Activated B cell treated with CpG ODN at 0.5 μM for 24 hours (primary cell): ENCODE results near the gene TUBB. TPM values are rescaled to one million over a fixed set of nuclear protein-coding genes. Genes with fewer than 3 reads are reported as not detected.
"Not testable (repeated sequence)": the region's sequence is repeated elsewhere in the genome, so short reads cannot be mapped to it uniquely, and the experiment has no call there.

Experiments
- ATAC-seq: fragments of 200-7000 bp; cut with Tn5 transposase; one replicate; pipeline ENCODE4 v1.10.0; 2021; ENCODE audit warnings: low read depth, mild to moderate bottlenecking, moderate library complexity
- CTCF ChIA-PET: fragments of 350-600 bp; sonication (Branson Sonifier 250); formaldehyde crosslinking; loops from one replicate; lab custom pipeline; 2021; ENCODE audit warnings: antibody characterized with exemption; lab: Charles Lee
- POLR2A ChIA-PET: fragments of 350-600 bp; sonication (Branson Sonifier 250); formaldehyde crosslinking; loops from one replicate; lab custom pipeline; 2021; ENCODE audit warnings: antibody characterized with exemption; lab: Charles Lee
- DNase-seq: peaks from one replicate; pipeline ENCODE4 v3.0.0; 2022
- H3K27ac Mint-ChIP-seq: one replicate; pipeline ENCODE4 v1.8.0; 2020; ENCODE audit warnings: mixed read lengths
- H3K27me3 Mint-ChIP-seq: one replicate; pipeline ENCODE4 v1.8.0; 2021; ENCODE audit warnings: mixed read lengths
- H3K36me3 Mint-ChIP-seq: one replicate; pipeline ENCODE4 v1.8.0; 2021; ENCODE audit warnings: low read depth, mixed read lengths
- H3K4me1 Mint-ChIP-seq: one replicate; pipeline ENCODE4 v1.8.0; 2021; ENCODE audit warnings: mixed read lengths
- H3K4me3 Mint-ChIP-seq: one replicate; pipeline ENCODE4 v1.8.0; 2020; ENCODE audit warnings: mild to moderate bottlenecking, mixed read lengths
- H3K9me3 Mint-ChIP-seq: one replicate; pipeline ENCODE4 v1.8.0; 2020; ENCODE audit warnings: mixed read lengths
- intact Hi-C: fragments of 100-400 bp; cut with micrococcal nuclease; formaldehyde crosslinking; loops from one replicate; pipeline ENCODE4 v1.15.1; 2024
- total RNA-seq: library from RNA; stranded (reverse); gene quantifications from 2 replicates; pipeline ENCODE4 v1.2.3, GENCODE V29; 2022
- TF ChIP-seq, protein P1 (sequence below): fragments of 200-600 bp; IDR thresholded peaks from one replicate; pipeline ENCODE4 v1.8.0; 2022; ENCODE audit warnings: antibody characterized with exemption, mild to moderate bottlenecking

Gene TUBB
- total RNA-seq, 1 donor from 2014 or later = 700 TPM

DNA sequence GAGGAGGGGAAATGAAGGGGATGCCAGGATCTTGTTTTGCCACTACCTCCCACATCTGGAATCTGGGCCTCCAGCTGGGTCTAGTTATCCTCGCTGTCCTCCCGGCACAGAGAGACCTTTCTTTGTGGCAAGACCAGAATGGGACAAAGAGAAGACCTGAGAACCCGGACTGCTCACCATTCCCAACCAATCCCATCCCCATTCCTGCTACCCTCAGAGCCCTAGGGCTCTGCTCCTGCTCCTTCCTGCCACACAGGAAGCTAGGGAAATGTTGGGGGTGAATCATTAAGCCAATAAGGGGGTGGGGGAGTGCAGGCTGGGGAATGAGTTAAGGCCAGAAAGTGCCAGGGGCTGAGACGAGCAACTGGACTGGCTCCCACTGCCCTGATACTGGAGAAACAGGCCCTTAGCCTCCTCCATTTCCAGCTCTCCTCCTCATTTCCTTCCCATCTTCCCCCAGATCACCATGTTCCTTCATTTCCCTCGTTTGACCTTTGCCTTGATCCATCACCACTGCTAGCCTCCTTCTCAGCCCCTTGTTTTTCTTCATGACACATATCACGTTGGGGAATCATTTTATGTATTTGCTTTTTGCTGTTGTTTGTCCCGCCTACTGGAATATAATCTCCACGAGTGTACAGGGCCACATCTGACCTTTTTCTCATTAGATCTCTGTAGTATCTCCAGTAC is 28.8 kb downstream of the TUBB start:
- Mint-ChIP-seq H3K27me3 (no peaks in the 10 kb centered on the region), H3K27ac (no peak overlapping the region), H3K4me3 (no peak overlapping the region), H3K9me3 (no peaks in the 10 kb centered on the region), H3K36me3 (no peaks in the 10 kb centered on the region), H3K4me1 (peaks cover 6% of the 10 kb centered on the region)
- no peak for DNase-seq
- no peak for ATAC-seq
- intact Hi-C loops = no loop called here
- ChIA-PET POLR2A (no interaction called here), CTCF (no interaction called here)
- TF ChIP-seq, protein P1, sequence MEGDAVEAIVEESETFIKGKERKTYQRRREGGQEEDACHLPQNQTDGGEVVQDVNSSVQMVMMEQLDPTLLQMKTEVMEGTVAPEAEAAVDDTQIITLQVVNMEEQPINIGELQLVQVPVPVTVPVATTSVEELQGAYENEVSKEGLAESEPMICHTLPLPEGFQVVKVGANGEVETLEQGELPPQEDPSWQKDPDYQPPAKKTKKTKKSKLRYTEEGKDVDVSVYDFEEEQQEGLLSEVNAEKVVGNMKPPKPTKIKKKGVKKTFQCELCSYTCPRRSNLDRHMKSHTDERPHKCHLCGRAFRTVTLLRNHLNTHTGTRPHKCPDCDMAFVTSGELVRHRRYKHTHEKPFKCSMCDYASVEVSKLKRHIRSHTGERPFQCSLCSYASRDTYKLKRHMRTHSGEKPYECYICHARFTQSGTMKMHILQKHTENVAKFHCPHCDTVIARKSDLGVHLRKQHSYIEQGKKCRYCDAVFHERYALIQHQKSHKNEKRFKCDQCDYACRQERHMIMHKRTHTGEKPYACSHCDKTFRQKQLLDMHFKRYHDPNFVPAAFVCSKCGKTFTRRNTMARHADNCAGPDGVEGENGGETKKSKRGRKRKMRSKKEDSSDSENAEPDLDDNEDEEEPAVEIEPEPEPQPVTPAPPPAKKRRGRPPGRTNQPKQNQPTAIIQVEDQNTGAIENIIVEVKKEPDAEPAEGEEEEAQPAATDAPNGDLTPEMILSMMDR = no peak

DNA sequence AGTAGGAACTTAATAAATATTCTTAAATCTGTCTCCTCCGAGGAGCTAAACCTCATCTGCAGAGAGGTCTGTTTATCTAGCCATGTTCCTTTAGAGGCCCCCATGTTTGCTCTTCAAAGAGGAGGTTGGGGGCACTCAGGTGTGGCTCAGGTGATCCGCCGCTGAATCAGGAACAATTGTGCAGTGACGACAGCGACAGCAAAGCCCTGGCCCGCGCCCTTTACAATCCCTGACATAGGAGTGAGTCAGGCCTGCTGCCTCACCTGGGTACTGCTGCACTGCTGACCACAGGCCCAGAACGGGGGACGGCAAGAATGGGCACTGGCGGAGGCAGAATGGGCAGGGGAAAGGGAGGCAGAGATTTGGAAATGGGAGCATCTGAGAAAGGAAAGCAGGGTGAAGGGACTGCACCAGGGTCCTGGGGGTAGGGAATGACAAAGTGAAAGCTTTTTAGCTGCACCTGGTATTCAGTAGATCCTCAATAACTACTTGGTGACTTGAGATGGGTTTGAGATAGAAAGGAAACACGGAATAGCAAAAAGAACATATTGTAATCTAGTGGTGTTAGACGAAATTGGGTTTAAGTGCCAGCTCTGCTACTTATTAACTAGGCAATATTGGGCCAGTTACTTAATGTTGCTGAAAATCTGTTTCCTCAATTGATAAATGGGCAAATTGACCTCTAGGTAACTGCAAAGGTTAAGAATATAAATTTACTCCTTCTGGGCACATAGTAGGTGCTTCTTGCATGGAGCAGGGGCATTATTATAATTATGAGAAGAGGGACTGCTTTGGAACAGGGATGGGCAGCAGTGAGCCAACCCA is 29.6 kb downstream of the TUBB start:
- ChIA-PET POLR2A (interaction anchor here (0.6 kb wide), 1 partner anchor 15 kb away, joined by 3 read pairs; no protein-coding TSS in a partner anchor), CTCF (no interaction called here)
- no peak for DNase-seq
- Mint-ChIP-seq H3K4me3 (no peak overlapping the region), H3K27ac (no peak overlapping the region), H3K9me3 (no peaks in the 10 kb centered on the region), H3K36me3 (no peaks in the 10 kb centered on the region), H3K4me1 (peaks cover 1% of the 10 kb centered on the region), H3K27me3 (no peaks in the 10 kb centered on the region)
- TF ChIP-seq, protein P1 = no peak
- no peak for ATAC-seq
- intact Hi-C loops = no loop called here

DNA sequence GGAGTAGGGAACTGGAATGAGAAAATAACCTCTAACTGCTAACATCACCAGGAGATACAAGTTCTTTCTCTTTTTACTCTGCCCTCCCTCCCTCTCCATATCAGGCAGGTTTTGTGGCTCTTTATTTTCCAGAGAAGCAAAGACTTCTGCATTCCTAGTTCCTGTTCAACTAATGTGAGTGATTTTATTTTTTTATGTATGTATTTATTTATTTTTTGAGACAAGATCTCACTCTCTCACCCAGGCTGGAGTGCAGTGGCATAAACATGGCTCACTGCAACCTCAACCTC is 30.2 kb downstream of the TUBB start:
- DNase-seq = no peak
- Mint-ChIP-seq H3K4me1 (peaks cover 1% of the 10 kb centered on the region), H3K27ac (no peak overlapping the region), H3K4me3 (no peak overlapping the region), H3K9me3 (no peaks in the 10 kb centered on the region), H3K27me3 (no peaks in the 10 kb centered on the region), H3K36me3 (no peaks in the 10 kb centered on the region)
- TF ChIP-seq, protein P1 = no peak
- intact Hi-C loops = no loop called here
- CTCF ChIA-PET = no interaction called here
- POLR2A ChIA-PET = interaction anchor here (0.6 kb wide), 1 partner anchor 16 kb away, joined by 3 read pairs; no protein-coding TSS in a partner anchor
- ATAC-seq = no peak

DNA sequence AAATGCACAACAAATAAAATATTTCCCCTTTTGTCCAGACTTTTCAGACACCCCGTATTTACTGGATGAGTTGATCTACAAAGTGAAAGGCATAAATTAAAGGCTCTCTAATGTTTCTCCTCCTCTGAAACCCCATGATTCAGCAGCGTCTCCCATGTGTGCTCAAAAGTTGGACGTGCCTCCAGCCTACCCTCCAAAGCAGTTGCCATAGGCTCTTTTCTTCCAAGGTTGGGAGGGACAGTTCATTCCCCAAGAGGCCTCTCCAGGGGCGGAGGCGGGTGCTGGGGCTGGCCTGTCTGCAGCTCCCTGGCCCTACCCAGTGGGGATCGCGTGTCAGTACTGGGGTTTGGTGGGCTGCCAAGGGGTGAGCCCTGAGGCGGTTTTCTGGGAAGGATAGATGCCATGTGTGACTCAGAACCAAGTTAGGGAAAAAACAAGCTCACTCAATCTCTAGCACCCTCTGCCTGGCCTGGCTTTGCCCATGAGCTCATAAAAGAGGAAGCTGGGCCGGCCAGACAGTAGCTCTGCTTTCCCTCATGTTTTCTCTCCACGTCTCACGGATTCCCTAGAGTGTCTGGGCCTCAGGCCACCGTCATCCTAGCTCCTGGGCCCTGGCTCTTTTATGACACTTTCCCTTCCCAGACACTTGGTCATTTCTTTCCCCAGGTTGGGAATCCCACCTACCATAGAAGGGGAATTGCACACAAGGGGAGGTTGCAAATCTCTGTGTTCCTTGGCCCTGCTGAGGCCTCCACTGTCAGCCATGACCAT is 32.2 kb downstream of the TUBB start:
- CTCF ChIA-PET = no interaction called here
- peaks cover 1% of the 10 kb centered on the region for H3K4me1 Mint-ChIP-seq
- DNase-seq (no peak), ATAC-seq (no peak)
- H3K9me3 Mint-ChIP-seq = no peaks in the 10 kb centered on the region
- H3K36me3 Mint-ChIP-seq = no peaks in the 10 kb centered on the region
- H3K27me3 Mint-ChIP-seq = no peaks in the 10 kb centered on the region
- no peak overlapping the region for H3K4me3 Mint-ChIP-seq
- TF ChIP-seq, protein P1 = no peak
- intact Hi-C loops = no loop called here
- POLR2A ChIA-PET = no interaction called here
- H3K27ac Mint-ChIP-seq = no peak overlapping the region

DNA sequence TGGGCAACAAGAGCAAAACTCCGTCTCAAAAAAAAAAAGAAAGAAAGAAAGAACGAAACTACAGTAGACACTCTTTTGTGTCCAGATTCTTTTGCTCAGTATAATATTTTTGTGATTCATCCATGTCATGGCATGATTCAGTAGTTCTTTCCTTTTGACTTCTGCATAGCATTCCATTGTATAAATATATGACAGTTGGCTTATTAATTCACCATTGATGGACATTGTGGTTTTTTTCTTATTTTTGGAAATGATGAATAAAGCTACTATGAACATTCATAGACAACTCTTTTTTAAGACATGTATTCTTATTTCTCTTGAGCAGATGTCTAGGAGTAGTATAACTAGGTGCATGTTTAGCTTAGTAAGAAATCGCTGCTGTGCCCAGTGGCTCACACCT is 34.5 kb downstream of the TUBB start:
- TF ChIP-seq, protein P1 = no peak
- Mint-ChIP-seq H3K4me1 (peaks cover 15% of the 10 kb centered on the region), H3K9me3 (no peaks in the 10 kb centered on the region), H3K36me3 (no peaks in the 10 kb centered on the region), H3K27ac (no peak overlapping the region), H3K4me3 (no peak overlapping the region), H3K27me3 (no peaks in the 10 kb centered on the region)
- DNase-seq (no peak), ATAC-seq (no peak)
- intact Hi-C loops = no loop called here
- CTCF ChIA-PET = no interaction called here
- POLR2A ChIA-PET = no interaction called here

DNA sequence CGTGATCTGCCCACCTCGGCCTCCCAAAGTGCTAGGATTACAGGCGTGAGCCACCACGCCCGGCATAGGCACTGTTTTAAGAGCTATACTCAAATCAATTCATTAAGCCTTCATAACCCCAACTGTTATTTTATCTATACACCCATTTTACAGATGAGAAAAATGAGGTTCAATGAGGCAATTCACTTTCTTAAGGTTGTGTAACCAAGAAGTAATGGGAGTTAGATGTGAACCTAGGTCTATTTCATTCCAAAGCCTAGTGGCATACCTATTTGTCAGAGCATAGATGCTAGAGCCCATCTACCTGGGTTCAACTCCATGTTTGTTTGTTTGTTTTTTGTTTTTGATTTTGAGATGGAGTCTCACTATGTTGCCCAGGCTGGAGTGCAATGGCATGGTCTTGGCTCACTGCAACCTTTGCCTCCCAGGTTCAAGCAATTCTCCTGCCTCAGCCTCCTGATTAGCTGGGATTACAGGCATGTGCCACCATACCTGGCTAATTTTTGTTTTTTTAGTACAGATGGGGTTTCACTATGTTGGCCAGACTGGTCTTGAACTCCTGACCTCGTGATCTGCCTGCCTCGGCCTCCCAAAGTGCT is 36.4 kb downstream of the TUBB start:
- H3K4me1 Mint-ChIP-seq = peaks cover 19% of the 10 kb centered on the region
- ATAC-seq, DNase-seq, H3K36me3 Mint-ChIP-seq, H3K27me3 Mint-ChIP-seq, POLR2A ChIA-PET, H3K27ac Mint-ChIP-seq, H3K4me3 Mint-ChIP-seq, intact Hi-C loops, H3K9me3 Mint-ChIP-seq: not testable (repeated sequence)
- CTCF ChIA-PET = interaction anchor here (0.5 kb wide), 1 partner anchor 629 kb away, joined by 3 read pairs; no protein-coding TSS in a partner anchor
